LNCaP clone FGC (cell line): ENCODE data around the gene ZNF774.

Experiments used
- DNase-seq: peaks from one replicate; pipeline ENCODE4 v3.0.0-alpha.2; 2011; ENCODE audit warnings: low read depth
- H3K4me3 ChIP-seq: 2 replicates; pipeline ENCODE4 v1.5.1; 2011; ENCODE audit warnings: mild to moderate bottlenecking, low read depth, low read length, control low read depth
- CTCF ChIP-seq: IDR thresholded peaks from 2 replicates; pipeline ENCODE4 v1.5.1; 2012; ENCODE audit warnings: mild to moderate bottlenecking; ENCODE audit not compliant: control insufficient read depth, insufficient read depth; ENCODE audit errors: extremely low read depth

Gene ZNF774

DNA sequence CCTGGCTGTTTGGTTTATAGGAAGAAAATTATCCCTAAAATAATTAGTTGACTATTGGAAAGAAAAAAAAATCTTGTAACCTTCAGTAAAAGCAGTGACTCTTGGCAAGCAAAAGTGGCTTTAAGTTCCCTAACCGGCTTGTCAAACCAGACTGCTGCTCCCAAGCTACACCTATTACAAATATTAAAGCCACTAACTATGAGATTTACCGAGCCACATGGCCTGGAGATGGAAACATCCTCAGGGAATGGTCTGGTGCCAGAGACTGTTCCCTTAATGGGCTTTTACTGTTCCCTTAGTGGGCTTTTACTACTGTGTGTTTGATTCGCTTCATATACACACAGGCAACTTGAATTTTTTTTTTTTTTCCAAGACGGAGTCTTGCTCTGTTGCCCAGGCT, 35.9 kb upstream of the ZNF774 start:
- H3K4me3 ChIP-seq = no peak overlapping the region
- peak; percentile 95 for DNase-seq
- no peak for TF ChIP-seq CTCF

- no peak overlapping the region for H3K4me3 ChIP-seq
- TF ChIP-seq CTCF = no peak
- no peak for DNase-seq
These were observed 33.5 kb upstream of the ZNF774 start for GRCh38 chr15:90318591-90318990.

GRCh38 chr15:90320062-90320884, 31.8 kb upstream of the ZNF774 start:
- TF ChIP-seq CTCF = peak; percentile 98
- H3K4me3 ChIP-seq = no peak overlapping the region
- DNase-seq = peak; percentile 51

DNA sequence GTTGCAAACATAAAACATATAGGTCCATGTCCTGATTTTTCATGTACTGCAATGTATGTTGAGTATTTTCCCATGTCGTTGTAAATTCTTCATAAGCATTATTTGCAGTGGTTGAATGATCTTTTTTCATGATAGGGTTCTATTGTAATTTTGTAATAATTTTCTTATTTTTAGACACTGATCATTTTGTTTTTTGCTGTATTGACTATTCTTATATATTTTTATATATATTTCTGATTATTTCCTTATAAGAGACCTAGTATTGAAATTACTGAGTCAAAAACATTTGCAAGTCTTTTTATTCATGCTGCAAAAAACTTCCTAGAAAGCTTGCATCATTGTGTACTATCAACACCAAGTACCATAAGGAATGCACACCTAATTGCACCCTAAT, 31.2 kb upstream of the ZNF774 start:
- DNase-seq = no peak
- TF ChIP-seq CTCF = no peak
- no peak overlapping the region for H3K4me3 ChIP-seq

- TF ChIP-seq CTCF = no peak
- H3K4me3 ChIP-seq = no peak overlapping the region
- peak; percentile 13 for DNase-seq
These were observed 29.5 kb upstream of the ZNF774 start for GRCh38 chr15:90322538-90322937.

GRCh38 chr15:90325726-90326125, 26.4 kb upstream of the ZNF774 start:
- DNase-seq = no peak
- no peak overlapping the region for H3K4me3 ChIP-seq
- no peak for TF ChIP-seq CTCF

GRCh38 chr15:90326441-90326840, 25.6 kb upstream of the ZNF774 start:
- no peak for TF ChIP-seq CTCF
- no peak for DNase-seq
- no peak overlapping the region for H3K4me3 ChIP-seq
